Bronchial epithelial cell (primary cell): ENCODE results near the gene MRPS15. TPM values are rescaled to one million over a fixed set of nuclear protein-coding genes. Genes with fewer than 3 reads are reported as not detected.
A peak's percentile ranks its signal among the peaks of the same experiment; 100 is the strongest.

Experiments used
- DNase-seq: peaks from one replicate; pipeline ENCODE4 v3.0.0-alpha.2; 2010; ENCODE audit warnings: low read depth
- FAIRE-seq: peaks from 2 replicates; lab custom pipeline; 2011; peaks lifted over from hg19 to GRCh38; lab: Jason Lieb, UNC
- H3K27me3 ChIP-seq: 2 replicates; pipeline ENCODE4 v1.5.1; 2011; ENCODE audit warnings: low read length; ENCODE audit not compliant: control insufficient read depth, insufficient read depth
- H3K36me3 ChIP-seq: 2 replicates; pipeline ENCODE4 v1.5.1; 2011; ENCODE audit warnings: low read length; ENCODE audit not compliant: control insufficient read depth, insufficient read depth
- H3K4me3 ChIP-seq: 2 replicates; pipeline ENCODE4 v1.5.1; 2011; ENCODE audit warnings: mild to moderate bottlenecking, low read depth, low read length, control low read depth
- total RNA-seq: library from RNA; depleted of rRNA; stranded (reverse); fragments of >200 nt; gene quantifications from 2 replicates; pipeline ENCODE4 v1.2.1, GENCODE V29; 2014
- TF ChIP-seq, protein P1 (sequence below): IDR thresholded peaks from 2 replicates; pipeline ENCODE4 v1.5.1; 2011; ENCODE audit warnings: mild to moderate bottlenecking, moderate library complexity, low read length, control low read depth, inconsistent platforms; ENCODE audit not compliant: insufficient read depth, severe bottlenecking

Gene MRPS15
- total RNA-seq, 1 donor from 2014 or later = 64.5 TPM

DNA sequence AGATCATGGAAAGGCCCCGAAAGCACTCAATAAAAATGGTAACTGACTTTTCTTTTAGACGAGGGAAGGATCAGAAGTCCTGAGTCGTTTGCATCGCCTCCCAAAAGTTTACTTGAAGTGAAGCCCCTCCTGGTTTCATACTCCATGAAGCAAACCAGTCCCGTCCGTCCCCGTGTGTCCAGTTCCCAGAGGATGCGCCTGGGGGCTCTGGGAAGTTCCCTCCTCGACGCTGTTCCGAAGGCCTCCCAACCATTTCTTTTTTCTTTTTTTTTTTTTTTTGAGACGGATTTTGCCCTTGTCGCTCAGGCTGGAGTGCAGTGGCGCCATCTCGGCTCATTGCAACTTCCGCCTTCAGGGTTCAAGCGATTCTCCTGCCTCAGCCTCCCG lies 13.3 kb downstream of the MRPS15 start:
- DNase-seq (no peak), FAIRE-seq (no peak)
- TF ChIP-seq, protein P1, sequence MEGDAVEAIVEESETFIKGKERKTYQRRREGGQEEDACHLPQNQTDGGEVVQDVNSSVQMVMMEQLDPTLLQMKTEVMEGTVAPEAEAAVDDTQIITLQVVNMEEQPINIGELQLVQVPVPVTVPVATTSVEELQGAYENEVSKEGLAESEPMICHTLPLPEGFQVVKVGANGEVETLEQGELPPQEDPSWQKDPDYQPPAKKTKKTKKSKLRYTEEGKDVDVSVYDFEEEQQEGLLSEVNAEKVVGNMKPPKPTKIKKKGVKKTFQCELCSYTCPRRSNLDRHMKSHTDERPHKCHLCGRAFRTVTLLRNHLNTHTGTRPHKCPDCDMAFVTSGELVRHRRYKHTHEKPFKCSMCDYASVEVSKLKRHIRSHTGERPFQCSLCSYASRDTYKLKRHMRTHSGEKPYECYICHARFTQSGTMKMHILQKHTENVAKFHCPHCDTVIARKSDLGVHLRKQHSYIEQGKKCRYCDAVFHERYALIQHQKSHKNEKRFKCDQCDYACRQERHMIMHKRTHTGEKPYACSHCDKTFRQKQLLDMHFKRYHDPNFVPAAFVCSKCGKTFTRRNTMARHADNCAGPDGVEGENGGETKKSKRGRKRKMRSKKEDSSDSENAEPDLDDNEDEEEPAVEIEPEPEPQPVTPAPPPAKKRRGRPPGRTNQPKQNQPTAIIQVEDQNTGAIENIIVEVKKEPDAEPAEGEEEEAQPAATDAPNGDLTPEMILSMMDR = no peak
- peak overlapping the region; percentile 60 for H3K4me3 ChIP-seq
- no peaks in the 10 kb centered on the region for H3K27me3 ChIP-seq
- H3K36me3 ChIP-seq = peaks cover 3% of the 10 kb centered on the region

DNA sequence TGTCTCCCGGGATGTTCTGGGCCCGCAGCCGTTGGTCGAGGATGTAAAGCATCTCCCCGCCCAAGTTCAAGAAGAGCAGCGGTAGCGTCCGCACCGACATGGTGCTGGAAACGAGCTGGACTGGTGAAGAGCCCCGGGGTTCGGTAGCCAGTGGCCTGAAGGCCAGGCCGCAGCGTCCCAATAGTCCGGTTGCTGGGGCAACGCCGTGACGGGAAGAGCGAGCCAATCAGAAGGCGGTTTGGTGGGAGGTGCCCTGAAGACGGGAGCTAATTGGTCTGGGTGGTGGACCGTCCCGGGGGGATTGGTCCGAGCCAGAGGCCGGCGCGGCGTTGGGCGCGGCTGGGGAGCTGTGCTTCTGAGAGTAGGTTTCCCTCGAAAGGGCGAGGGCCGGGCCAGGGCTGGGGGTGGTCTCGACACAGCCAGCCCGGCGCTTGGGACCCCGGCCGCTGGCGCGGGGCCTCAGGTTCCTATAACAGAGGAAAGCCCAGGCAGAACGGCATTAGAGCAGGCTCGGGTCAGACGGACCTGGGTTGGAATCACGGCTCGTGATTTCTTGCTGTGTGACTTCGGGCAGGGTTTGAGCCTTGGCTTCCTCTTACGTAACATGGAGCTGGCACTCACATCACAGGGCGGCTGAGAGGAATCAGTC lies 13.8 kb downstream of the MRPS15 start, which contains the start of gene OSCP1:
Gene OSCP1 (minus strand): TSS at position 182 of the 649 bp plus-strand sequence. CDS start 82 bp downstream, at position 100.
- peaks cover 3% of the 10 kb centered on the region for H3K36me3 ChIP-seq
- no peaks in the 10 kb centered on the region for H3K27me3 ChIP-seq
- peak; percentile 7 for FAIRE-seq
- peak within 1 kb of the TSS; percentile 60 for H3K4me3 ChIP-seq
- TF ChIP-seq, protein P1 = no peak
- DNase-seq = peak; percentile 86

DNA sequence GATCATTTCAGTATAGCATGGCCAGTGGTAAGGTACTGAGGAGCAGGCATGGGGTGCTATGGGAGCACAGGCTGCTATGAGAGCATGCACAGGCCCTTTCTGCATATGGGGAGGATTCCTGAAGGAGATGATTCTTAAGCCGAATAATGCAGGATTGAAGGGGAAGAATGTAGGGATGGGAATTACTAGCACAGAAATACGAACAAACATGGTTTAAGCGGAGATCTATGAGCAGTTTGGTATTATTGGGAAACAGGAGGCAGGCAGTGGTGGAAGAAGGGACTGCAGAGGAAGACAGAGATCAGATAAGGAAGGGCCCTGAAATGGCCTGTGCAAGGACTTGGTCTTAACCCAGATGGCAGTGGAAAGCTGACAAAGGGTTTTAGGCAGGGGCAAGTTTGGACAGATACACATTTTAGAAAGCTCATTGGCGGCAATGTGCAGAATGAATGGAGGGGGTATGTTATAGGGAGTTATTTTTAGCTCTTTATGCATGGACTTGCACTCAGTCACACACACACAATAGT lies 15.6 kb downstream of the MRPS15 start:
- no peak for FAIRE-seq
- no peak overlapping the region for H3K4me3 ChIP-seq
- DNase-seq = peak; percentile 88
- H3K36me3 ChIP-seq = no peaks in the 10 kb centered on the region
- TF ChIP-seq, protein P1 = no peak
- no peaks in the 10 kb centered on the region for H3K27me3 ChIP-seq

DNA sequence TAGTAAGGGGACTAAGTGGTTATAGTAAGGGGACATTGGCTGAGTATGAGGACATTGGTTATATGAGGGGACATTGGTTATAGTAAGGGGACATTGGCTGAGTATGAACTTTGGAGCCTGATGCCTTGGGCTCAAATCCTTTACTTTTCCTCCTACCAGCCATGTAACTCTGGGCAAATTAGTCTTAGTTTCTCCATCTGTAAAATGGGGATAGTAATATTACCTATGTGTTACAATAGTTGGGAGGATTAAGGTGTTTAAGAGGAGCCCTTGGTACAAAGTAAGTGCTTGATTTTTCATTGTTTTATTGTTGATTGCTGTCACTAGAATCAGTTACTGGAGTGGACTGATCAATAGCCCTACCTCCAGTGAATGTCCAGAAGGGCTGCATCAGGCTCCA lies 16.7 kb downstream of the MRPS15 start:
- no peak for DNase-seq
- H3K27me3 ChIP-seq = no peaks in the 10 kb centered on the region
- FAIRE-seq = no peak
- TF ChIP-seq, protein P1 = no peak
- H3K4me3 ChIP-seq = no peak overlapping the region
- H3K36me3 ChIP-seq = no peaks in the 10 kb centered on the region

DNA sequence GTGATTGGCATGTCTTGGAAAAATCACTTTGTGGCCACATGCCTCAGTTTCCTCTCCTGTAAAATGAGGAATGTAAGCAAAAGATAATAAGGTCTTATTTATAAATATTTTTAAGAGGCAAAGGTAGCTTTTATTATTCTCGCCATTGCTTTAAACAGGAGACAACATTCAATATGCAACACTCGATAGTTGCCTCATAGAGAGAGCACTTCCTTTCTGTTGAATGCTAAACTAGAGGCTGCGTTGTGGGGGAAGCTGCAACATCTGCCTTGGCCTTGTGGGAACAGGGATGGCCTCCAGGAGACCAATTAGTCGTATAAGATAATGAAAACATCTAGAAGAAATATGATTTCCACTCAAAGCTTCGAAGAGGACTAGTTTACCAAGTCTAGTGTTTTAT lies 17.4 kb downstream of the MRPS15 start:
- FAIRE-seq (no peak), DNase-seq (no peak)
- TF ChIP-seq, protein P1 = no peak
- no peak overlapping the region for H3K4me3 ChIP-seq
- no peaks in the 10 kb centered on the region for H3K36me3 ChIP-seq
- no peaks in the 10 kb centered on the region for H3K27me3 ChIP-seq

DNA sequence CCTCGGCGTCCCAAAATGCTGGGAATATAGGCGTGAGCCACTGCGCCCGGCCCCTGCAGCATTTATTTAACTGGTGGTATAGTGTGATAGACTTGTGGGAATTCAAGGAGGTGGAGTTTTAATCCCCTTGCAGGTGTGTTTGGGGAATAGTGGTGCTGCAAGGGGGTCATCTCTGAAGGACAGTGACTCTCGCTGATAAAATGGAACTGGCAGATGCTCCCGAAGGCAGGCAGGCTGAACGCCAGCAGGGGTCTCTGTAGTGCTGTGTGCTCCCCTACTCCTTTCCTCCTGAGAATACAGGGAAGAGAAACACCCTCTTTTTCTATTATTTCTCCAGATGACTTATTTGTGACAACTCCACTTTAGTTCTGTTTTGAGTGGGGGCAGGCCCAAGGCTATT lies 17.9 kb downstream of the MRPS15 start:
- FAIRE-seq = no peak
- H3K27me3 ChIP-seq = no peaks in the 10 kb centered on the region

More for the DNA sequence above, 17.9 kb downstream of the MRPS15 start:
- H3K36me3 ChIP-seq = no peaks in the 10 kb centered on the region
- no peak overlapping the region for H3K4me3 ChIP-seq
- TF ChIP-seq, protein P1 = peak; percentile 19
- DNase-seq = no peak
